Subcutaneous abdominal adipose tissue (tissue), 5 donors: ENCODE results near the gene CCDC18.

Experiments used
- H3K27ac ChIP-seq: one replicate; pipeline ENCODE4 v1.7.0; 2013; ENCODE audit warnings: low read depth, mild to moderate bottlenecking, inconsistent platforms, low read length, moderate library complexity
- H3K27me3 ChIP-seq, 5 donors: one replicate each; pipeline ENCODE4 v1.7.0; 2013; ENCODE audit warnings: low read length in 5 of 5, inconsistent platforms in 1 of 5; ENCODE audit not compliant: control insufficient read depth in 5 of 5, insufficient read depth in 4 of 5
- H3K36me3 ChIP-seq, 5 donors: one replicate each; pipeline ENCODE4 v1.7.0; 2013; ENCODE audit warnings: low read length in 5 of 5; ENCODE audit not compliant: control insufficient read depth in 5 of 5, insufficient read depth in 5 of 5
- H3K4me1 ChIP-seq, 5 donors: one replicate each; pipeline ENCODE4 v1.7.0; 2013; ENCODE audit warnings: low read length in 5 of 5, mild to moderate bottlenecking in 3 of 5, moderate library complexity in 1 of 5; ENCODE audit not compliant: control insufficient read depth in 5 of 5, insufficient read depth in 5 of 5
- H3K4me3 ChIP-seq, 5 donors: one replicate each; pipeline ENCODE4 v1.7.0; 2013; ENCODE audit warnings: low read length in 5 of 5, low read depth in 1 of 5
- H3K9ac ChIP-seq, 5 donors: one replicate each; pipeline ENCODE4 v1.7.0; 2013; ENCODE audit warnings: low read length in 5 of 5, mild to moderate bottlenecking in 4 of 5, moderate library complexity in 3 of 5
- H3K9me3 ChIP-seq, 5 donors: one replicate each; pipeline ENCODE4 v1.7.0; 2013; ENCODE audit warnings: low read length in 5 of 5; ENCODE audit not compliant: control insufficient read depth in 5 of 5
- donor health status: healthy.
- donor health status: healthy.
- donor health status: healthy.
- donor health status: healthy.
- donor health status: healthy.

The CCDC18 gene

DNA sequence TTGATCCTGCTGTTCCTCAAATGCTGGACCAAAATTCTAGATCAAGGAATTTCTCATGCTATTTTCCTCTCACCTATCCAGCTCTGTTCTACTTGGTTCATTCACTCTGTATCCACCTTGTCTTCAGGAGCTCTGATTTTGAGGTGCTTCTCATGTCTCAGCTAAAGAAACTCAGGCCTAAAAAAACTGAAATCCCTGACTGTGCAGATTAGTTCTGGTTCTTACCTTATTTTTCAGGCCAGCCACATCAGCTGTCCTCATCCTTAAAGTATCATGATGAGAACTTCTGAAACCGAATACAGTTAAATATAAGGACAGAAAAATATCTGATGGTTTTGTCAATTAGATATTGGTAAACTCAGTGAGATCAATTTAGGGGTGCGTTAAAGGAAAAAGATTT lies 137.4 kb downstream of the CCDC18 start:
- H3K9me3 ChIP-seq, result no peaks in the 10 kb centered on the region
- no peaks in the 10 kb centered on the region for H3K4me1 ChIP-seq
- no peak overlapping the region for H3K27ac ChIP-seq
- H3K4me3 ChIP-seq, result no peak overlapping the region
- H3K36me3 ChIP-seq, result no peaks in the 10 kb centered on the region
- H3K9ac ChIP-seq, result no peak overlapping the region
- H3K27me3 ChIP-seq, result no peaks in the 10 kb centered on the region

GRCh38 chr1:93321720-93322119 lies 141.2 kb downstream of the CCDC18 start:
- Histone ChIP-seq H3K9ac (no peak overlapping the region), H3K36me3 (no peaks in the 10 kb centered on the region), H3K27ac (no peak overlapping the region), H3K4me3 (no peak overlapping the region), H3K27me3 (no peaks in the 10 kb centered on the region), H3K9me3 (no peaks in the 10 kb centered on the region), H3K4me1 (no peaks in the 10 kb centered on the region)

DNA sequence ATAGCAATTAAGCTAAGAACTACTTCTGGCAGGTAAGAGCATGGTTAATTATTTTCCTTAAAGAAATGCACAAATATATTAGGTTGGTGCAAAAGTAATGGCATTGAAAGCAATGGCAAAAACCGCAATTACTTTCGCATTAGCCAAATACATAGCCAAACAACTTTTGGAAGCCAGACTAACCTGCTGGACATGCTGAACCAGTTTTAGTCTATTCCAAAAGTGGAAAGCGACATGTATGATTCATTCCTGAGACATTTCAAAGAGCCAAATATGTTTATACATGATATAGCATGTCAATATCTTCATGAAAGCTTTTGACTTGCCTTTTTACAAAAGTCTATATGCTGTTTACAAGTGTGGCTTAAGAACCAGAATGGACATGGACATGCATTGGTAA lies 141.8 kb downstream of the CCDC18 start:
- no peak overlapping the region for H3K27ac ChIP-seq
- no peak overlapping the region for H3K9ac ChIP-seq
- no peaks in the 10 kb centered on the region for H3K4me1 ChIP-seq
- H3K9me3 ChIP-seq, result no peaks in the 10 kb centered on the region
- no peak overlapping the region for H3K4me3 ChIP-seq
- H3K27me3 ChIP-seq, result no peaks in the 10 kb centered on the region
- H3K36me3 ChIP-seq, result no peaks in the 10 kb centered on the region

DNA sequence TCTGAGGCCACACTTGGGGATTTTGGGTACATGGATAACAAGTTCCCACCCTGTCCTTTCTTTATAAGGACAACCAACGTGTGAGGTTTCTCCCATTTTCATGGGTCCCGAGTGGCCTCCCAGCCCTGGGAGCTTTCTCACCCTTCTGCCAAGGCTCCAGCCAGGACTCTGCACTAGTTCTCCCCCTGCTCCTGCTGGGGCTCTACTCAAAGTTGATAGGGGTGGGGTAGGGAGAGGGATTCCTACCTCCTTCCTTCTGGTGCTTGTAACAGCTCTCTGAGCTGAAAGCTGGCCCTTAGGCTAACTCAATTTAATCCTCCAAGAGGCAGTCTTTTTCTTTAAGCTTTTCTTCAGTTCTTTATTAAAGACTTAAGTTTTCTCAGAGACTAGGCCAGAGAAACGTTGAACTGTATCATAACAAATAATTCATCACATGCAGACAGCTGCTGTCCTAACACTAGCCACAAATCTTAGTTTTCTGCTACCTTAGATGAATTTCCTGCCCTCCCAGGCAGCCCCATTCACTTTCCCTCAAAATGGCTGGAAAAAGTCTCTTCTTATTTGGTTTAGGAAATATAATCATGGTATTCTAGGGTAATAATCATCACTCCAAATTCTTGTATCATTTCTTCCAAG lies 142.8 kb downstream of the CCDC18 start:
- no peak overlapping the region for H3K4me3 ChIP-seq
- H3K9ac ChIP-seq, result no peak overlapping the region
- no peaks in the 10 kb centered on the region for H3K36me3 ChIP-seq
- no peak overlapping the region for H3K27ac ChIP-seq
- H3K4me1 ChIP-seq, result no peaks in the 10 kb centered on the region
- H3K27me3 ChIP-seq, result no peaks in the 10 kb centered on the region
- no peaks in the 10 kb centered on the region for H3K9me3 ChIP-seq

GRCh38 chr1:93324486-93325464 lies 144.3 kb downstream of the CCDC18 start:
- Histone ChIP-seq H3K9ac (no peak overlapping the region), H3K4me1 (no peaks in the 10 kb centered on the region), H3K36me3 (no peaks in the 10 kb centered on the region), H3K4me3 (no peak overlapping the region), H3K27me3 (no peaks in the 10 kb centered on the region), H3K9me3 (no peaks in the 10 kb centered on the region), H3K27ac (no peak overlapping the region)
